Stimulated activated CD4-positive, alpha-beta T cell treated with anti-CD3 and anti-CD28 coated beads, TNF-alpha, amount 100 ng/mL, for 1 hour (primary cell): ENCODE results near the gene COQ2.
A peak's percentile ranks its signal among the peaks of the same experiment; 100 is the strongest.
"Not testable (repeated sequence)": the region's sequence is repeated elsewhere in the genome, so short reads cannot be mapped to it uniquely, and the experiment has no call there.

Experiments used
- DNase-seq, 3 donors: peaks; one replicate each; pipeline ENCODE4 v3.0.0-alpha.2; 2020; ENCODE audit warnings: low read depth in 3 of 3, low spot score in 1 of 3

Gene COQ2

DNA sequence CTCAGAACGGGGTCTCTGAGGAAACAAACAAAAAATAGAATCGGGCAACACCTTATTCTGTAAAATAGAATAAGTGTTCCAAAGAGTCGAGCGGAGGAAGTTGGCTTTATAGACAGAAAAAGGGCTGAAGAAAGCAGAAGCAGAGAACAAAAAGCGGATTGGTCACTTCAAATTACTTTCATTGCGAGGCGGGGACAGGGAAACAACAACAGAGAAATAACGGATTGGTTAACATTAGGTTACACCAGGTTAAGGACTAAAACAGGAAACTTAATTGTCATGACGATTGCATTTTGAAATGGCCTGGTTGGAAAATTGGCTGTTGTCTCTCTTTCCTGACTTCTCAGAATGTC, 433 bp upstream of the COQ2 start:
- no peak for DNase-seq

DNA sequence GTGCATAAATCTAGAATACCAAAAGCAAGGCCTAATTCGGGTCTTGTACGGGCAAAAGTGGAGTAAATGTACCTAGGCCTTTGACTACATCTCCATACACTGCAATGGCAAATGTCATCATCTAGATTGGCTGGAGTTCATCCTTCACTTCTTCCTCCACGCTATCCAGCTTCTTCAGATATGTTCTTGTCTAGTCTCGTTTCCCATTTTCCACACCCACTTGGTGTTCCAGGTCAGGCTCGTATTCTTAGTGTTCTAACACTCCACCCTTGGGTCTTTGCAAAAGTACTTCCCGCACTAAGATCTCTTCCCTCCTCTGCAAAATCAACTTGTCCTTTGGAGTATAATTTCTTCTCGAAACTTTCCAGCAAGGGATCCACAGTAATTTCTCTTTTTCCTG, 1.4 kb downstream of the COQ2 start:
- no peak for DNase-seq

DNA sequence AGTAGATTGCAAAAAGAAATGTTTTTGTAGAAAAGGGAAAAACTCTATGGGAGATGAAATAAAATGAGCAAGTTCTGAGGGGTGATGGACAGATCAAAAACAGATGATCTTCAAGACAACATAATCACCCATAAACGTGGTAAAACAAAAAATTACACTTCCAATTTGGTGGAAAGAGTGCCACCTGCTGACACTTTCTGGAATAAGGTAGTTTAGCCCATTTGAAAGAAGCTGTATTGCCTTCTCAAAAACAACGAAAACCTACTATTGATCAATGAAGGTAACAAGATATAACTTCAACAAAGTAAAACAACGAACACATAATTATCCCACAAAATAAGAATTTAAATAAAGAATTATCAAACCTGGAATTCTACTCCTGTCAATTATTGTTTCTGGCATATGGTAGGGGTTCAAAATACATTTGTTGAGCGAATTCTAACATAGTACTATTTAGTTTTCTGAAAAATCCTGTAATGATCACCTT, 2.5 kb downstream of the COQ2 start:
- DNase-seq: peak in 2 of 3 donors; percentile 10 to 18

DNA sequence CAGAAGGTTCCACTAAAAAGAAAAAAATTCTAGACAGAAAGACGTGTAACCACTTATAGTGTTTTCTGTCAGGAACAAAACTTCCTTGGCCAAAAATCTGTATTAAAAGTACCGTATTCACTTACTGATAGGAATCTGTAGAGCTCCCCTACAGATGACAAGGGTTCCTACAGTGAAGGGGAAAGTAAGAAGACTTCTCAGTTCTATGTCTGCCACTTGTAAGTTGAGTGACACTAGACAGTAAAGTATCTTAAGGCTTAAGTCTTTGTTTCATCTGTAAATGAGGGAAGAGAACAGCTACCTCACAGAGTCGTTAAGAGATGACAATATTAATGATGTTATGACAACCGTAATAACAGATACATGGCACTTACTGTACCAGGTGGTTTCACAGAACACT, 3.3 kb downstream of the COQ2 start:
- no peak for DNase-seq

DNA sequence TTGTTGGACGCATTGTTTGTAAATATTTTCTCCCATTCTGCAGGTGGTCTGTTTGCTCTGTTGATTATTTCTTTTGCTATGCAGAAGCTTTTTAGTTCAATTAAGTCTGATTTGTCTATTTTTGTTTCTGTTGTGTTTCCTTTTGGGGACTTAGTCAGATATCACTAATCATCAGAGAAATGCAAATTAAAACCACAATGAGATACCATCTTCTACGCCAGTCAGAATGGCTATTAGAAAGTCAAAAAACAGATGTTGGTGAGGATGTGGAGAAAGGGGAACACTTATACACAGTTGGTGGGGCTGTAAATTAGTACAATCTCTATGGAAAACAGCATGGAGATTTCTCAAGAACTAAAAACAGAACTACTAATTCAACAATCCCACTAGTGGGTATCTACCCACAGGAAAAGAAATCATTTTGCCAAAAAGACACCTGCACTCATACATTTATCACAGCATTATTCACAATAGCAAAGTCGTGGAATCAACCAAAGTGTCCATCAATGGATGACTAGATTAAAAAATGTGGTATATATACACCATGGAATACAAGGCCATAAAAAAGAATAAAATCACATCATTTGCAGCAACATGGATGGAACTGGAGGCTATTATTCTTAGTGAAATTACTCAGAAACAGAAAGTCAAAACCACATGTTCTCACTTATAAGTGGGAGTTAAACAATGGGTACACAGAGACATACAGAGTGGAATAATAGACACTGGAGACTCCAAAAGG, 8.1 kb downstream of the COQ2 start:
- no peak for DNase-seq

DNA sequence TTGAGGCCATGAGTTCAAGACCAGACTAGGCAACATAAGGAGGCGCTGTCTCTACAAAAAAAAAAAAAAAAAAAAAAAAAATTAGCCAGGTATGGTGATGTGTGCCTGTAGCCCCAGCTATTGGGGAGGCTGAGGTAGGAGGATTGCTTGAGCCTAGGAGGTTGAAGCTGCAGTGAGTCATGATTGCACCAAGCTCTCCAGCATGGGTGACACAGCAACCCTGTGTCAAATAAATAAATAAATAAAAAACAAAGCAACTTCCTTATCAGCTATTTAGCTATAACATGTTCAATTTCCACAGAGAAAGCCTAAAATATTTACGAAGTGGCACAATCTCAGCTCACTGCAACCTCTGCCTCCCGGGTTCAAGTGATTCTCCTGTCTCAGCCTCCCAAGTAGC, 10.7 kb downstream of the COQ2 start:
- DNase-seq: not testable (repeated sequence)

DNA sequence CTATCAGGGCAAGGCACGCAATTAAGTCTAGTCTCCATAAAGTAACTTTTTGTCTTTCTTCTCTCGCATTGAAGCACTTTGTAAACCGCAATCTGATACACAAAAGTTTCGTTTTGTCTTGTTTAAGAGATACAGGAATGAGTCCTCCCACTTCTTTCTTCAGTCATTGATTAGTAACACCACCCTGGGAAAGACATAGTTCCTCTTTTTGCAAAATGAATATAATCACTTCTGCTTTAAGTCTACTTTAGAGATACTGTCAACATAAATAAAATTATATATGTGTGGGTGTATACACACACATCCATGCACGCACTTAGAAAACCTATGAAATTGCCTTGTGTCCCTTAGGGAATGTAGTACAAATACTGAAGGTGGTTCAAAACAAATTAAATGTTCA, 11.7 kb downstream of the COQ2 start:
- no peak for DNase-seq

DNA sequence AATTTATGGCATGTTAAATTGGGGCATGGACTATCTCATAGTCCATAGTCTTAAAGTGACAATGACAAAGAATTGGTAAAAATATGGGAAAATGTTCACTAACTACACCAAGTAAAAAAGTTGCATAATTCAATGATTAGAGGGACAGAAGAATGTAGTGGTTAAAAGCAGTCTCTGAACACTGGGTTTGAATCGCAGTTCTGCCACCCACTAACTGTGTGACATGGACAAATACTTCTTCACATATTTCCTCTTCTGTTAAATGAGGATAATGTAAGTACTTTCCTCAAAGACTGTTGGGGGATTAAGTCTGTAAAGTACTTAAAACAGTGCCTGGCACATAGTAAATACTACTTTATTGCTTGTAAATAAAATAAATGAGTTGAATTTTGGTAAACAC, 15.3 kb downstream of the COQ2 start:
- no peak for DNase-seq

DNA sequence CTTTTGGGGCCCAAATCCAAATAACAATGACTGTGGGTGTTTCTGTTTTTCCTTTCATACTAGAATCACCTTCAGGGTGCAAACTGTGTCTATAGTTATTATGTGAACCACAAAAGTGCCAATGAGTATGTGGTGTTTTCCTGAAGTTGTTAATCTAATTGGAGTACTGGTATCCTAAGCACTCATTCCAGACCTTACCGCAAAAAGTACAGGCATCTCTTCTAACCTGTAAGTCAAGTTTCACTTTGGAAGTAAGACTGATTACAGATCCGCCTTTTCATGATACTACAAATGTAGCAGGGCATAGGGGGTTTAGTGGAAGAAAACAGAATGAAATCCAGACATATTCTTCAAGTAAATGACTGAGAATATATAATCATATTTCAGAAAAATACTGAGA, 16.1 kb downstream of the COQ2 start:
- DNase-seq: no peak

DNA sequence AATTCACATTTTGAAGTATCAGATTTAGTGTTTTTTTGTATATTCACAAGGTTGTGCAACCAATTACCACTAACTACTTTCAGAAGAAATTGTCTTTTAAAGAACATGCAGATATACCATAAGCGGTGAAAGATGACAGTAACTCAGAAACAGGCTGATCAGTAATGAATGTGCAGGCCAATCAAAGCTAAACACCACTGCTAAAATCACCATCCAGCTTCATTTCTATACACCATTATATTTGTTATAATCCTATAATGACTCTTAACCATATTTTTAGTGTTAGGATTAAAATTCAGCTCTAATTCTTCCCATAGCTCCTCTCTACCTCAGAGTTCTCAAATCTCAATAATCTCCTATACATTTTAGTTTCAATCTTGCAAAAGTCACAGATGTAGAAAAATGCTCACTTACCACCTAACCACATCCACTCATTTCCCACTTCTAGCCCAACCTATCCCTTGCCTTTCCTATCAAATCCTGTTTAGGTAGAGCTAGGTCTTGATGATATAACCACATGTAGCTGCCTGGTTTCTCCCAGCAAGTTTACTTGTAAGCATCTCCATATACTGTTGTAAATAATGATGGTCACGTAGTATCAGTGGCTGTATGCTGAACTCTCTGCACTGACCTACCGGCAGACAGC, 16.6 kb downstream of the COQ2 start:
- no peak for DNase-seq

DNA sequence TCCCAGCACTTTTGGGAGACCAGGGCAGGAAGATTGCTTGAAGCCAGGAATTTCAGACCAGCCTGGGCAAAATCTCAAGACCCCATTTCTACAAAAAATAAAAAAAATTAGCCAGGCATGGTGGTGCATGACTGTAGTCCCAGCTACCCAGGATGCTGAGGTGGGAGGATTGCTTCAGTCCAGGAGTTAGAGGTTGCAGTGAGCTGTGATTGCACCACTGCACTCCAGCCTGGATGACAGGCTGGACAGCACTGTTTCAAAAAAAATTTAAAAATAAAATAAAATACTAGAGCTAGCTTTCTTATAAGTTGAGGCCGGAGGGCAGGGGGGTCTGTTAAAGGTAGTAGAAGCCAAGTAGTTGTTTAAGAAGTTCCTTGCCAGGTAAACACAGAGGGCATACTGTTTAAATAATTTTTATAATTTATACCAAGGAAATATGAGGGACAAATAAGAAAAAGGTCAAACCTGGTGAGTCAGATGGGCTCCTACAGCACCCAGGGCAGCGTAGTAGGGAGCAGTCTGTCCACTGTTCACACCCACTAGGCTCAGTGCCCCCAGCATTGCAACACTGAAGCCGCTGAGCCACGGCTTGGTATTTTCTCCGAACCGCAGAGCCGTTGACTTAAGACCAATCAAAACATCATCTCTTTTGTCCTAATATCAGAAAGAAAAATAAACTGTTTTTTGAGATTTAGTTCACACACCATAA, 17.3 kb downstream of the COQ2 start:
- DNase-seq: no peak

DNA sequence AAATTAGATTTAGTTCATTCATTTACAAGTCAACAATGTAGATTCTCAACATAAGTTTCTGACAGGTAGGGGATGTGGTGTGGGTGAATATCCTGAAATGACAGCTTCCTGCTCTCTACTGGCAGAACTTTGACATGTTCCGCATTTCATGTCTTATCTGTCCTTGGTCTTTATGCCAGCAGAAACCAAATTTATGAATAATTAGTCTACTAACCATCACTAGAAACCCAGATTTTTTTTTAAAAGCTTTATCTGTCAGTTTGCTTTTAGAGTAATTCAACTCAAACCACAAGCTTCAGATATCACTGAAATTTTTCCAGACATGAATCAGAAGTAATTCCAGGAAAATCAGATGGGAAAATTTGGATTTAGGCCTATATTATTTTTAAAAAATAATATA, 17.9 kb downstream of the COQ2 start:
- no peak for DNase-seq

DNA sequence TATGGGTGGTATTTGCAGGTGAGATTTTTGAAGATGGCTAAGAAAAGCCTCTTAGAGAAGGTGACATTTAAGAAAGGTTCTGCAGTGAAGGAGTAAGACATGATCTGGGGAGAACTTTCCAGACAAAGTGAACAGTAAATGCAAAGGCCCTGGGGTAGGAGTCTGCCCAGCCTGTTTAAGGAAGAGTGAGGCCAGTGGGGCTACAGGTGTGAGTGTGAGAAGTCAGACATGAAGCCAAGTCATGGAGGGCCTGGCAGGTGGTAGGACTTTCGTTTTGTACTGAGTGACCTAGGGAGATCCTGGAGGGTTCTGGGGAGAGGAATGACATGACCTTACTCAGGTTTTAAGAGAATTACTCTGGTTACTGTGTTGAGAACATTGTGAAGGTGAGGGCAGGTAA, 21.5 kb downstream of the COQ2 start:
- DNase-seq: no peak

DNA sequence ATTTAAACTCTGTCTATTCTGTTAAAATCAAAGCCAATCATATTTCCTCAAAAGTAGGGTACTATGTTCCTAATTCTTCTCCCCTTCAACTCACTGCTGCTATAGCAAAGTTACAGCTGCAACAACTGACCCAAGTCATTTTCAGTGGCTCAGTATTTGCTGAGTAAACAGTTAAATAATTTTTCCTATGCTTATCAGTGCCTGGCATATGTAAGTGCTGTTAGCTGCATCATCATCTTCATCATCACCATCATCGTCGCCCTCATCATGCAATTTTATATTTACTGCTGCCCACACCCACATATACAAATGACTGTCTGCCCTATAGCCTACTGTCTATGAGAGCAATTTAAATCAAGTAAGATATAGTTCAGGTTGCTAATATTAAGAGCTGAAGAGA, 21.9 kb downstream of the COQ2 start:
- DNase-seq: no peak

DNA sequence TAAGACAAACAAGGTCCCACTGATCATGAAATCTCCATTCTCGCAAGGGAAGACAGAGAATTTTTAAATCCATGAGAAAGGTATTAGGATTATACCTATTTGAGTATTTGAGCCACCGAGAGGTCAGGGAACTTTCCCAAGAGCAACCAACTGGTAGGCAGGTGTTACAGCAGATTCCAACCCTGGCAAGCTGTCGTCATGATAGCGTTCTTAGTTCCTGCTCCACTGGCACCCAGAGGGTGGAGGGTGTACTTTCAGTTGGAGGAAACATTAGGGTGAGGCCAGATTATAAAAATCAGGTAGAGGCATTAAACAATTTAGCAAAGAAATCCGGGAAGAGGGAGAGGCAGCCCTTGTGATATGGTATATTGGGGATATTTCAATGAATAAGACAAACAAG, 23.3 kb downstream of the COQ2 start:
- DNase-seq: no peak

DNA sequence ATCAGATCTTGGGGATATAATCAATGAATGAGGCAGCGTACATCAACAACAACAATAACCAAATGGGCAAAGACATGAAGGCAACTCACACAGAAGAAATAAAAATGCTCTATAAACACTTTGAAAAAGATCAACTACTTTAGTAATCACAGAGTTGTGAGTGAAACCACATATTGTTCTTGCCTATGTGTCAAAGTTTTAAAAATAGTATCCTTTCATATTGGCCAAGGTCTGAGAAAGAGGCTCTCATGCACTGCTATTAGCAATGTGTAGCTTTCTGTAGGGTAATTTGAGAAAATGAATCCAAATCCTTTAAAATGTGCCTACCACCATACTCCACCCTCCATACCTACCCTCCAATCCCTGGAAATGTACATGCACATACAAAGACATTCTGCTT, 25.0 kb downstream of the COQ2 start:
- no peak for DNase-seq

DNA sequence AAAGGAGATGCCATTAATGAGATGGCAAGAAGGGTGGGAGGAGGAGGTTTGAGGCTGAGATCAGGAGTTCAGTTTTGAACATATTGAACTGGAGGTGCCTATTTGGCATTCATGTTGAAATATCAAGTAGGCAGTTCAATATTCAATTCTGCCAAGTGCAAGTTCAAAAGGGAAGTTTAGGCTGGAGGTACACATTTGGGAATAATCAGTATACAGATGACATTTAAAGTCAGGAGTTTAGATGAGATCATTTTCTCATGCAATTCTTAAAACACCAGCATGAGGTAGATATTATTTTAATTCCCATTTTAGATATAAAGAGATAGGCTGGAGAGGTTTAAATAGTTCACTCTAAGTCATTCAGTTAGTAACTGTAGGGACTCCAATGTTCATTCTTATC, 26.1 kb downstream of the COQ2 start:
- no peak for DNase-seq

DNA sequence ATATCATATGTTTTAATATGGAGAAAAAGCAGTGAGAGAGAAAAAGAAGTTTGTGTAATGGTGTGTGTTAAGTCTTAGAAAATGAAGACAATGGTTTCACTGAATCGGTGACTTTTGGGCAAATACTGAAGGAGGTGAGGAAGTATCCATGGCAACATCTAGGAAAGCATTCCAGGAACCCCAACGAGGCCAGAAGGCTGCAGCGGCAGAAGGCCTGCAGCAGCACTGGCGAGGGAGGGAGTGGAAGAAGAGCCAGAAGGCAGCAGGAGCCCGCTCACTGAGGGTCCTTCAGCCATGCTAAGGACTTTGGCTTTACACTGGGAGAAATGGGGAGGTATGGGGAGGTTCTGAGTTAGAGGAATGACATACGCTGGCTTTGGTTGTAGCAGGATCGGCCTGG, 26.8 kb downstream of the COQ2 start:
- DNase-seq: no peak

DNA sequence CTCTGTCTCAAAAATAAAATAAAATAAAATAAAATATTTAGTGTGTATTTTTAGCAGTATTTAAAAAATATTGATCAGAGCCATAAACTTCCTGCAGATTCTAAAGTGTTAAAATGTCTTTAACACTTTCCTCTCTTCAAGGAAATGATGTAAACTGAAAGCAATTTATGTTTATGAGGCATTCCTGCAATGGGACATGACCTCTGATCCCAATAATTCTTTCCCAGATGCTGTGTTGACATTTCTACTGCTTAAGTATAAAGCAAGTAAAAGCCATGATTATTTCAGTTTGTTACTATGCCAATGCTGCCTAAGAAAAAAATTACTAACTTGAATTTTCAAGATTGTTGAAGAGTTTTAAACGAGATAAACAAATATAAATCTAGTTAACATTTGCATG, 29.0 kb downstream of the COQ2 start:
- no peak for DNase-seq

DNA sequence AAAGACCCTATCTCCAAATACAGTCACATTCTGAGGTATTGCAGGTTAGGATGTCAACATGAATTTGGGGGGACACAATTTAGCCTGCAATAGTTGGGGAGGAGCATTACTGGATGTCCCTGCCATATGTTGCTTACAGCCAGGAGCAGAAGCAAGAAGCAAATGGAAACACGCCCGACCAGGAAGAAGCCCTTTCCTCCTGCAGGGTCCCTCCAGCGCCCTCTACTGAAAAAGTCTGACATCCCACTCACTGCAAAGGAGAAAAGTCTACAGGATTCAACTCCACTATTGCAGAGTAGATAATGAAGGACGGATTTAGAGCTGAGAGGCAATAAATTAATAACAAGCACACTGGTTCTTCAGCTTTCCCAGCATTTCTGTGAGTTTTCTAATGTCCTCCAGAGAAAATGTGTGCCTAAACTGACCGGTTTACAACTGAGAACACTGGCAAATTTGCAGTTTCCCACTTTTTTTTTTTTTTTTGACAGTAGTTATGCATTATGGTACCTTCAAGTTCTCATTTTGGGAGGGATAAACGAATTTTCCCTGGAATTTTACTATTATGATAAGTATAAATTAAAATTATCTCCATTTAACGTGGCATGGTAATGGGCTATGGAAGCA, 31.7 kb downstream of the COQ2 start:
- DNase-seq: peak; percentile 31 to 51 (median 38)

DNA sequence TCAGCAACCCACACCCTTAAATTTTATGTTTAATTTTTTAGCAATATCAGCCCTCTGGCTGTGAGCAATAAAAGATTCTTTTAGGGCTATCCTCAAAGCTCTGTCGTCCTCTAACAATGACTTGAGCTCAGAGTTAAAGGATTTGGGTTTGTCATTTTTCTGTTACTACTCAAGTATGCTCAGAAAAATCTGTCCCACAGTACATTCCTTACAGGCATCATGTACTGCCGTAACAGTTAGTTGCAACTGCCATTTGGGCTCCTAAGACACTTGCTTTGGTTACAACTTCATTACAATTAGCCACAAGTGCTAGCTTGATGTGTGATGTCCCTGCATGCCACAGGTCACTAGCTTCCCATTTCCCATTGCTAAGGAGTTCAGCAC, 33.2 kb downstream of the COQ2 start:
- DNase-seq: no peak
